ENCODE measurements around the gene OR5D14.

- no peak for TF ChIP-seq CTCF (IDR thresholded peaks at IDR 0.05)
- no peak for TF ChIP-seq EZH2 (IDR thresholded peaks at IDR 0.05)
Observed at GRCh38 chr11:55791606-55792005, 3.8 kb upstream of the OR5D14 start.

Data from neural progenitor cell (in vitro differentiated cells).